Right atrium auricular region (tissue), 2 donors: ENCODE measurements around the gene SMCO4. TPM values are rescaled to one million over a fixed set of nuclear protein-coding genes. Genes with fewer than 3 reads are reported as not detected.

Experiments
- DNase-seq: peaks from one replicate; pipeline ENCODE4 v3.0.0-alpha.2; 2019; ENCODE audit warnings: low spot score
- H3K27ac ChIP-seq, 2 donors: fragments of 200-600 bp; sonication (generic); 1 replicate in 1 of 2; 2 replicates in 1 of 2; pipeline ENCODE4 v1.5.1; 2016 to 2019
- H3K27me3 ChIP-seq, 2 donors: fragments of 200-600 bp; sonication (generic); one replicate each; pipeline versions ENCODE4 v1.5.1 to v1.6.0; 2017 to 2019
- H3K36me3 ChIP-seq: fragments of 200-600 bp; sonication (generic); one replicate; pipeline ENCODE4 v1.5.1; 2016
- H3K4me1 ChIP-seq, 2 donors: fragments of 200-600 bp; sonication (generic); one replicate each; pipeline versions ENCODE4 v1.5.1 to v1.6.0; 2017 to 2019
- H3K4me3 ChIP-seq, 2 donors: fragments of 200-600 bp; sonication (generic); 1 replicate in 1 of 2; 2 replicates in 1 of 2; pipeline ENCODE4 v1.5.1; 2017 to 2019; ENCODE audit warnings: mild to moderate bottlenecking in 1 of 2, moderate library complexity in 1 of 2
- H3K9me3 ChIP-seq, 2 donors: fragments of 200-600 bp; sonication (generic); one replicate each; pipeline ENCODE4 v1.5.1; 2019
- CTCF ChIP-seq, 2 donors: fragments of 200-600 bp; sonication (generic); IDR thresholded peaks; one replicate each; pipeline ENCODE4 v1.5.1; 2019; ENCODE audit warnings: antibody characterized with exemption in 2 of 2
- total RNA-seq, 2 donors: library from RNA; depleted of rRNA; stranded (reverse); fragments of >200 nt; gene quantifications; one replicate each; pipeline ENCODE4 v1.1.0, GENCODE V29; 2016

Gene SMCO4
- total RNA-seq, 2 donors from 2014 or later: 37.6 to 79.8 TPM

GRCh38 chr11:93525601-93526345 lies 17.4 kb downstream of the SMCO4 start:
- Histone ChIP-seq H3K27ac (peak overlapping the region; percentile 10 to 32), H3K27me3 (no peaks in the 10 kb centered on the region), H3K36me3 (no peaks in the 10 kb centered on the region), H3K4me1 (peaks cover 0 to 68% of the 10 kb centered on the region in 2 donors), H3K9me3 (no peaks in the 10 kb centered on the region), H3K4me3 (no peak overlapping the region)
- peak; percentile 65 for DNase-seq
- no peak for TF ChIP-seq CTCF (IDR thresholded peaks at IDR 0.05)

DNA sequence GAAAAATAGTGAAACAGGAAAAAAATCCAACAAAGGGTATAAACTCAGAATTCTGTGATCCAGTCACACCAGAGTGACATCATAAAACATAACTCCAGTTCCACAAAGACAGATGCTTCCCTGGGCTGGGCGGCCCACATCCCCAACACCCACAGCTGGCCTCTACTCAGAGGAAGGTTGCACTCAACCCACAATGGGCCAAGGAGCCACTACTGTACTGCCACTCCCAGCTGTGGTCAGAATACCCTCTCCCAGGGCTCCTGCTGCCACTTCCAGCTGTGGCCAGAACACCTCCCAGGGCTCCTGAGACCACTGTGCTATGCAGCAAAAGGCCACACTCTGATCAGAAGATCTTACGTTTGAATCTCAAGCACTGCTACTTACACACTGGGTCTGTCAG lies 18.3 kb downstream of the SMCO4 start:
- Histone ChIP-seq H3K4me3 (no peak overlapping the region), H3K27ac (peak overlapping the region; percentile 10 to 32), H3K36me3 (no peaks in the 10 kb centered on the region), H3K27me3 (no peaks in the 10 kb centered on the region), H3K9me3 (no peaks in the 10 kb centered on the region), H3K4me1 (peaks cover 0 to 63% of the 10 kb centered on the region in 2 donors)
- DNase-seq: no peak
- TF ChIP-seq CTCF (IDR thresholded peaks at IDR 0.05): no peak

- Histone ChIP-seq H3K4me1 (peaks cover 0 to 56% of the 10 kb centered on the region in 2 donors), H3K27ac (peak overlapping the region in 1 of 2 donors; percentile 25), H3K4me3 (no peak overlapping the region), H3K9me3 (no peaks in the 10 kb centered on the region), H3K27me3 (no peaks in the 10 kb centered on the region), H3K36me3 (no peaks in the 10 kb centered on the region)
- no peak for TF ChIP-seq CTCF (IDR thresholded peaks at IDR 0.05)
- DNase-seq: no peak
These were observed 19.0 kb downstream of the SMCO4 start for GRCh38 chr11:93524173-93524536.

DNA sequence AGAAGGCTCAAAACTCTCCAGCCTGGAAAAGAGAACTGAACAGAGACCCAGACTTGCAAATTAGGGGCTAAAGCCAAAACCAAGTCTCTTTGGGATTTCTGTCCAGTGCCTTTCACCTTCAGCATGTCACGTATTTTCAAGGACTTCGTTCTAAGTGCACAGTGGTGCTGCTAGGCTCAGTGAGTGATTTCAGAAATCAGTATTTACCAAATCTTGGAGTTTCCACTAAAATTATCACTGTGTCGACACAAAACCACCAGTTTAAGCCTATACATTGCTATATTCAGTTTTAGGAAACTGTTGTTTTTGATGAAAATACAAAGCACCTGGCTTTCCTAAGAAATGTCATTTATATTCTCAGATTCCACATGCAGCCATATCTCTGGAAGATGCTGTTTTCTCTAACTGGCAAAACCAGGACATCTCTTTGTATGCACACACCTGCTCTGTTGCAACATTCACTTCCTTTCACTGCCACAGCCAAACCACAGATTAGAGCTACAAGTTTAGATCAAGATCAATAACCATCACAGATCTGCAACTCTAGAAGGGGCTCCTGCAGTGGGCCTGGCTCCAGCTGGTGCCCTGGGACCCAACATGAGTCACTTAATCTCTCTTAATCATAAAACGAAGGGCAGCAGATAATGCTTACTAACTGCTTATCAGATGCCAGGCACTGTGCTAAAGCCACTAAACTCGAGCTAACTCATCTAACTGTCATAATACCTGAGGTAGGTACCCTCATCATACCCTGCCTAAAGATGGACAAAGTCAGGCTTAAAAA lies 22.3 kb downstream of the SMCO4 start:
- H3K27ac ChIP-seq: no peak overlapping the region
- no peak for TF ChIP-seq CTCF (IDR thresholded peaks at IDR 0.05)
- H3K4me1 ChIP-seq: peaks cover 0 to 29% of the 10 kb centered on the region in 2 donors
- H3K27me3 ChIP-seq: no peaks in the 10 kb centered on the region
- H3K9me3 ChIP-seq: no peaks in the 10 kb centered on the region
- H3K4me3 ChIP-seq: no peak overlapping the region
- DNase-seq: no peak
- no peaks in the 10 kb centered on the region for H3K36me3 ChIP-seq

GRCh38 chr11:93519179-93519578 lies 24.0 kb downstream of the SMCO4 start:
- no peak overlapping the region for H3K4me3 ChIP-seq
- no peak overlapping the region for H3K27ac ChIP-seq

More at GRCh38 chr11:93519179-93519578, 24.0 kb downstream of the SMCO4 start:
- no peak for DNase-seq
- H3K4me1 ChIP-seq: peaks cover 0 to 20% of the 10 kb centered on the region in 2 donors
- no peaks in the 10 kb centered on the region for H3K27me3 ChIP-seq
- no peaks in the 10 kb centered on the region for H3K9me3 ChIP-seq
- TF ChIP-seq CTCF (IDR thresholded peaks at IDR 0.05): no peak
- no peaks in the 10 kb centered on the region for H3K36me3 ChIP-seq
